ENCODE data around the gene LITAF.

The LITAF gene

DNA sequence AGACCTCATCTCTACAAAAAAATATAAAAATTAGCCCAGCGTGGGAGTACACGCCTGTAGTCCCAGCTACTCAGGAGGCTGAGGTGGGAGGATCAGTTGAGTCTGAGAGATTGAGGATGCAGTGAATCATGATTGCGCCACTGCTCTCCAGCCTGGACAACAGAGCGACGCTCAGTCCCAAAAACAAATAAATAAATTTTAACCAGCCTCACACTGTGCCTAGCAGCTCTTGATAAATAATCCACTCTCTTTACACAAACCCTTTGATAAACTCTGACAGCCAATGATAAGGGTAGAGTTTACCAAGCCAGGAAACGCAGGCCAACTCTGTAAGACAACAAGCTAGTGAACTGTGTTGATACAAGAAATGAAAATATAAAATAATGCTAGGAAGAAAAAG lies 32.7 kb downstream of the LITAF start:
- TF ChIP-seq, protein P1, sequence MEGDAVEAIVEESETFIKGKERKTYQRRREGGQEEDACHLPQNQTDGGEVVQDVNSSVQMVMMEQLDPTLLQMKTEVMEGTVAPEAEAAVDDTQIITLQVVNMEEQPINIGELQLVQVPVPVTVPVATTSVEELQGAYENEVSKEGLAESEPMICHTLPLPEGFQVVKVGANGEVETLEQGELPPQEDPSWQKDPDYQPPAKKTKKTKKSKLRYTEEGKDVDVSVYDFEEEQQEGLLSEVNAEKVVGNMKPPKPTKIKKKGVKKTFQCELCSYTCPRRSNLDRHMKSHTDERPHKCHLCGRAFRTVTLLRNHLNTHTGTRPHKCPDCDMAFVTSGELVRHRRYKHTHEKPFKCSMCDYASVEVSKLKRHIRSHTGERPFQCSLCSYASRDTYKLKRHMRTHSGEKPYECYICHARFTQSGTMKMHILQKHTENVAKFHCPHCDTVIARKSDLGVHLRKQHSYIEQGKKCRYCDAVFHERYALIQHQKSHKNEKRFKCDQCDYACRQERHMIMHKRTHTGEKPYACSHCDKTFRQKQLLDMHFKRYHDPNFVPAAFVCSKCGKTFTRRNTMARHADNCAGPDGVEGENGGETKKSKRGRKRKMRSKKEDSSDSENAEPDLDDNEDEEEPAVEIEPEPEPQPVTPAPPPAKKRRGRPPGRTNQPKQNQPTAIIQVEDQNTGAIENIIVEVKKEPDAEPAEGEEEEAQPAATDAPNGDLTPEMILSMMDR (IDR thresholded peaks at IDR 0.05) = no peak

GRCh38 chr16:11553371-11553770 lies 33.3 kb downstream of the LITAF start:
- TF ChIP-seq, protein P1 (IDR thresholded peaks at IDR 0.05) = no peak

DNA sequence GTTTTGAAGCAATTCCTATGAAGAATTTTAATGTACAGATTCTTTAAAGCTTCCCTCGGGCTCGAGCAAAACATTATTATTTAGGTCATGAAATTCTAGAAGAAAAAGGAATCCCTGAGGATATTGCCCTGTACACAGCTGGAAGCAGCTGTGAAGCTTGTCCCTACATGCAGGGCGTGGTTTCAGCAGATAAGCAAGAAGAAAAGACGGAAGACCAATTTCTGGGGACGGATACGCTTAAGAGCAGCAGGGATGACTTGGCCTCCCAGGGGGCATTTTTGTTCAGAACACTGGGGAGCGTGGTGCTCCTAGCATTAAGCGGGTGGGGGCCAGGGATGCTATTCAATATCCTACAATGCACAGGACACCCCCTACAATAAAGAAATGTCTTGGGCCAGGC lies 34.3 kb downstream of the LITAF start:
- TF ChIP-seq, protein P1 (IDR thresholded peaks at IDR 0.05) = no peak

DNA sequence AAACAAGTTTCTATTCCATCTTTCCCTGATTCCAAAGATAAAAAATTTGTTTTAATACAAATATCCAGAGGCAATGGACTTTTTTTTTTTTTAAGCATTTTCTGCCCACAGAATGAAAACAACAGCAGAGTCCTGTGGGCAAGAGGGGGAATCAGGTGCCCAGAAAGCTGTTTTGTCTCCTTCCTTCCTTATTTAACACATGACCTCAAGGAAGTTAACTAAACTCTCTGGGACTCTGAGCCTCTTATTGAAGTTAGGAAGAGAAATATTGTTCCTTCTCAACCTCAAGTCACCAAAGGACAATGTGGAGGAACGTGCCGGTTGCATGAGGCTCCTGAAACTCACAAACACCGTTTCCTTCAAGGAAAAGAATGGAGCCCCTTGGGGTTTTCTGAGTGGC lies 34.9 kb downstream of the LITAF start:
- TF ChIP-seq, protein P1 (IDR thresholded peaks at IDR 0.05) = no peak

DNA sequence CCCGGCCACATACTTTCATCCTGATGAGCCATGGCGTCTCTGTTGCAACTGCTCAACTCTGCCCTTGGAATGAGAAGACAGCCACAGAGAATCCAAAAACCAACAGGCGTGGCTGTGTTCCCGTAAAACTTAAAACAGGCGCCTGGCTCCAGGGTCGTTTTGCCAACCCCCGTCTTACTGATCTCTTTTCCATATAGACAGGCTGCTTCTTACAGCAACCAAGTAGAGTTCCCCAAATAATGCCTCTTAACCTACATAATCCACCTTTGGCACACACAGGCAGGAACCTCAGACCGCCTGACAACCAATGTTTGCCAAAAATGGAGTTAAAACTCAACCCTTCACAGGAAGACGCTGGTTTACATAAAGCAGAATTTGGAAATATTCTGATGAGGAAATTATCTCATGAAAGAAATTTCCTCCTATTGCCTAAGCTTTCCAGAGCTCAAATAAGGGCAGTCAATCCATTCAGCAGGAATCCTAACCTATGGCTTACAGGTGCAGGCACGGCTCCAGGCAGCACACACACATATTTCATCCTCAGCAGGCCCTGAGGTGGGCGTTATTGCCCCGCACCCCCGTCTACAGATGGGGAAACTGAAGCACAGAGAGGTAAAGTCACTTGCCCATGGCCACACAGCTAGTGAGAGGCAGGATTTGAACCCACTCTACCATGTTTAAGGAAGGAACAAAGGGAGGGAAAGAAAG lies 35.8 kb downstream of the LITAF start:
- TF ChIP-seq, protein P1 (IDR thresholded peaks at IDR 0.05) = no peak

DNA sequence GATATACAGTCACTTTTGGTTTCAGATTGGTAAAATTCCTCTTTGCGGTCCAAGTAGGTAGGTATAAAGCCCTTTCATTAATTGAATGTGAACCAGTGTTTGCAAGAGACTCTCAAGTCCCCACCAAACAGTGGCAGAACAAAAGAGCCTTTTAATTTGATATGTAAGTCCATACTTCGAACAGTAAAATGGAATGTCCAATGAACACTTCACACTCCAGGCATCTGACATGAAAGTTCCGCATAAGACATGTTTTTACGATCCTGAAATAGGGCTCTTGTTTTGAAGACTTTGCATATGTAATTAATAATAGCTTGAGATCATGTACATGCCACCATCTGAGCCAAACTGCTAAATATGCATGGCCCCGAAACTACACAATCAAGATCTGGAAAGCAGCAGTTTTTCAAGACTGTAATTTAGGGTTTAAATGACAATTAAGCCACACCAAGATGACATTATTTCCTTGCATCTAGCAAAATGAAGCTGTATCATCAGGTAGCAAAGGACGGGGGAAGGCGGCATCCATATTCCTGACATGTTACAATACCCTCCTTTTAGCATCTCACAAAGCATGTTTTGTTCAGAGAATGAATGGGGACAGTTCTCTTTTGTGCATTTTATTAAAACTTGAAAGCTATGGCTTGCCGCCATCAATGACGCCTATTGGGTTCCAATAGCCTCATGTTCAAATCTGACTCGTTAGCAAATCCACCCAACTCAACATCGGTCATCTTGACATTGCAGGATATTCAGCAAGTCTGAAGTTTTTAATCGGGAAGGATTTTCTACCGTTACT lies 39.4 kb downstream of the LITAF start:
- TF ChIP-seq, protein P1 (IDR thresholded peaks at IDR 0.05) = no peak

- TF ChIP-seq, protein P1 (IDR thresholded peaks at IDR 0.05) = no peak
Measured at GRCh38 chr16:11546608-11547061, 40.1 kb downstream of the LITAF start.

Measured in LNCAP (cell line).